Measurements from ENCODE around the gene PARM1.

PARM1 gene

DNA sequence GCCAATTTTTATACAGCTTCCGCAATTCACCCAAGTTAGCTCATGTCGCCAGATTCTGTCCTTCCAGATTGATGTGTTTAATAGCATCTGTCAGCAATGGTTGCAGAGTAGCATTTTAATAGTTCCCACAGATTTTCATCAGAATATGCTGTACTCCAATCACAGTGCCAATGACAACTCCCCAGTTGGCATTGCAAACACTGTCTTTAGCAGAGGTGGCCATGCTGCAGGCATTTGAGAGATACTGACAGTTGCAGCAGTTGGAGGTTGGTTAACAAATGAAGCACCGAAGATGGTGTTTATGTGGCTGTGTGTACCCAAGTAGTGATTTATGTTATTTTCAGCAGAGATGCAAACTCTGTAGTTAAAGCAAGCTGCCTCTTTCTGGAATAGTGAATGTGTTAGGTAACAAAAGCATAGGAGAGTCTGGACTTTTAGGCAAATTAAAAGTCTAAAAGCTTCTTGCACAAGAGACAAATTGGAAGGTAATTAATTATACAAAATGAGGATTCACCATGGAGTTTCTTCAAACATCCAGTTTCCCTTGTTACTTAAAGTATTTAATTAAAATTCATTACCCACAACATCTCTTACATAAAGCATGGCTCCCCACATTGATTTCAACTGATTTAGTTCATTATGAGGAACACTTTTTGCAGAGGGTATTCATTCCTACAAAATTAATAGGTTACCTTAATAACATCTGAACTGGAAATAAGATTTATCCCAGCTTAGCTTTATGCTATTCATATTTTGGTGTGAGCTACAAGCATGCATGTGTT, 65.2 kb downstream of the PARM1 start:
- no peak for DNase-seq (ENCODE audit: extremely low spot score)
- ChIA-PET CTCF (interaction anchor here (1.4 kb wide), 2 partner anchors 11 to 34 kb away, joined by 3 to 6 read pairs; no protein-coding TSS in a partner anchor), POLR2A (no interaction called here)
- TF ChIP-seq, protein P1, sequence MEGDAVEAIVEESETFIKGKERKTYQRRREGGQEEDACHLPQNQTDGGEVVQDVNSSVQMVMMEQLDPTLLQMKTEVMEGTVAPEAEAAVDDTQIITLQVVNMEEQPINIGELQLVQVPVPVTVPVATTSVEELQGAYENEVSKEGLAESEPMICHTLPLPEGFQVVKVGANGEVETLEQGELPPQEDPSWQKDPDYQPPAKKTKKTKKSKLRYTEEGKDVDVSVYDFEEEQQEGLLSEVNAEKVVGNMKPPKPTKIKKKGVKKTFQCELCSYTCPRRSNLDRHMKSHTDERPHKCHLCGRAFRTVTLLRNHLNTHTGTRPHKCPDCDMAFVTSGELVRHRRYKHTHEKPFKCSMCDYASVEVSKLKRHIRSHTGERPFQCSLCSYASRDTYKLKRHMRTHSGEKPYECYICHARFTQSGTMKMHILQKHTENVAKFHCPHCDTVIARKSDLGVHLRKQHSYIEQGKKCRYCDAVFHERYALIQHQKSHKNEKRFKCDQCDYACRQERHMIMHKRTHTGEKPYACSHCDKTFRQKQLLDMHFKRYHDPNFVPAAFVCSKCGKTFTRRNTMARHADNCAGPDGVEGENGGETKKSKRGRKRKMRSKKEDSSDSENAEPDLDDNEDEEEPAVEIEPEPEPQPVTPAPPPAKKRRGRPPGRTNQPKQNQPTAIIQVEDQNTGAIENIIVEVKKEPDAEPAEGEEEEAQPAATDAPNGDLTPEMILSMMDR (IDR thresholded peaks at IDR 0.05; ENCODE audit: control extremely low read depth, extremely low read depth, low read depth, missing control alignments): no peak

DNA sequence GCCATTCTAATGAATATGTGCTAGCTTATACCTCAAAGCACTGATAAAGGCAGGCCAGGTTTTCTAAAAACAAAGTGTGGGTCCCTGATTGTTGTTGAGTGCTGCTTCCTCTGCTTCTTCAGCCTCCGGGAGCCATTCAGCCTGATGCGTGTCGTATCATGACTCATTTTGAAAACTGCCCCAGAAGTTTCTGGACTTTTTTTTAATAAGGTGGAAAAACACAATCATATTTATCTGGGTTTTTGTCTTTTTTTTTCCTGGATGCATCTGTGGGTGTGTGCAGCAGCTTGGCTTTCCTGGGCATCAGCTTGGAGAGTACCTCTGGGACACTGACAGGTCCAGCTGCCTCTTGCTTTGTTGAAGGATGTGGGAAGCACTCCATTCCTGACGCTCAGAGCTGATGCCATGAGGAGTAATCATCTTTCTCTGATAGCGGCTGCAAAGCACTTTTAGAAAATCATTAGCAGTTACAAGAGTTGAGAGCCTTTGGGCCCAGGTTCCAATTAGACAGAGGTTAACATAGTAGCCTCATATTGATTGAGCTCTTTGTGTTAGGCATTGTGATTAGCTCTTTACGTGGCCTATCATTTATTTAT, 66.9 kb downstream of the PARM1 start:
- POLR2A ChIA-PET: no interaction called here

GRCh38 chr4:75001871-75002270, 69.0 kb downstream of the PARM1 start:
- no peak for DNase-seq (ENCODE audit: extremely low spot score)
- CTCF ChIA-PET: interaction anchor here (1.2 kb wide), 1 partner anchor 9 kb away, joined by 4 read pairs; no protein-coding TSS in a partner anchor
- POLR2A ChIA-PET: no interaction called here
- TF ChIP-seq, protein P1 (IDR thresholded peaks at IDR 0.05; ENCODE audit: control extremely low read depth, extremely low read depth, low read depth, missing control alignments): no peak

More for the DNA sequence above, 66.9 kb downstream of the PARM1 start:
- DNase-seq (ENCODE audit: extremely low spot score): no peak
- TF ChIP-seq, protein P1 (IDR thresholded peaks at IDR 0.05; ENCODE audit: control extremely low read depth, extremely low read depth, low read depth, missing control alignments): no peak
- CTCF ChIA-PET: no interaction called here

GRCh38 chr4:75002381-75002780, 69.5 kb downstream of the PARM1 start:
- CTCF ChIA-PET: interaction anchor here (1.2 to 2.0 kb wide), 3 partner anchors 9 to 69 kb away, joined by 4 read pairs; partner anchors contain the start of gene PARM1
- DNase-seq (ENCODE audit: extremely low spot score): no peak
- POLR2A ChIA-PET: no interaction called here
- TF ChIP-seq, protein P1 (IDR thresholded peaks at IDR 0.05; ENCODE audit: control extremely low read depth, extremely low read depth, low read depth, missing control alignments): no peak

GRCh38 chr4:75003979-75004378, 71.1 kb downstream of the PARM1 start:
- no peak for DNase-seq (ENCODE audit: extremely low spot score)
- ChIA-PET CTCF (interaction anchor here (1.0 to 2.0 kb wide), 6 partner anchors 8 to 71 kb away, joined by 3 to 6 read pairs (median 4); partner anchors contain the start of gene PARM1), POLR2A (no interaction called here)
- TF ChIP-seq, protein P1 (IDR thresholded peaks at IDR 0.05; ENCODE audit: control extremely low read depth, extremely low read depth, low read depth, missing control alignments): no peak

DNA sequence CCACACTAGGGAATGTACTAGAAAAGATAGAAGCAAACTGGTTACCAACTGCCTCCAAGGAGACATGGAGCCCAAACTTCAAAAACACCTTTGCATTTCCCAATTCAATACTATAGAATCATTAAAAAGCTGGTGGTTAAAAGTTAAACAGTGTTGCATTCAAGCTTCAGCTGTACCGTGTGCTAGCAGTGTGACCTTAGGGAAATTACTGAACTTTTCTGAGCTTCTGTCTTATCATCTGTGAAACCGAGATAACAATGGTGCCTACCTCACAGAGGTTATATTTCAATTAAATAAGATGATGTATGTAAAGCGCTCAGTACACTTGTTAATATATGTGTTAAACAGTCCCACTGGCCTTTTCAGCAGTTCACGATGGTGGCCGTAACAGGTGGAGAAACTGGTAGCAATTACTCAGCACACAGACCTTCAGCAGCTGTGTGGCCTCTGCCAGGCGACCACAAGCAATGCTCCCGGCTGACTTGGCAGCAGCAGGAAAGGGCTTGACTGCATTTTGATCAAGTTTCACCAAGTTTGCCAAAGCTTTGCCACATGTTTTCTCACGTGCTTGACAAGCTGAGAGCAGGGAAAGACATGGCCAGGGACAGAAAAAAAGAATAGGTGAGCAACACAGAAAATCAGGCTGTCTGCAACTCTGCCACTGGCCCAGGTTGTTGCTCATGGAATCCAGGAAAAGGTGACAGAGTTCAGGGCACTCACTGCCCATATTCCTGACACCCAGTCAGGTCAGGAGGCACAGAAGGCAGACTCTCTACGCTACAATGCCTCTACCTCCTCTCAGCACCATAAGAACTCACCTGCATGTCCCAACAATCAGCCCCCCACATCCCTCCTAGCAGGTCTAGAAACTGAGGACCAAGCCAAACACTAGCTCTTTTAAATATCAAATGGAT, 72.1 kb downstream of the PARM1 start:
- CTCF ChIA-PET: interaction anchor here (0.9 to 1.9 kb wide), 4 partner anchors 9 to 49 kb away, joined by 3 to 6 read pairs (median 3); no protein-coding TSS in a partner anchor
- POLR2A ChIA-PET: no interaction called here
- DNase-seq (ENCODE audit: extremely low spot score): no peak

More for the DNA sequence above, 72.1 kb downstream of the PARM1 start:
- TF ChIP-seq, protein P1 (IDR thresholded peaks at IDR 0.05; ENCODE audit: control extremely low read depth, extremely low read depth, low read depth, missing control alignments): no peak
